HepG2 (cell line): ENCODE measurements around the gene NRAP. TPM values are rescaled to one million over a fixed set of nuclear protein-coding genes. Genes with fewer than 3 reads are reported as not detected.

ENCODE experiments used
- DMAP1 ChIP-seq: IDR thresholded peaks from 2 replicates; pipeline ENCODE4 v1.6.1; 2016
- ETS1 ChIP-seq: sonication (generic); formaldehyde crosslinking; IDR thresholded peaks from 2 replicates; pipeline ENCODE4 v1.4.0; 2020; ENCODE audit warnings: missing genetic modification reagents
- GPN1 ChIP-seq: sonication (generic); formaldehyde crosslinking; IDR thresholded peaks from 2 replicates; pipeline ENCODE4 v1.5.1; 2020; ENCODE audit warnings: missing genetic modification reagents, borderline replicate concordance
- GTF2F1 ChIP-seq: fragments of 150-350 bp; IDR thresholded peaks from 2 replicates; pipeline ENCODE4 v1.6.1; 2014; ENCODE audit warnings: low read length
- HNRNPUL1 ChIP-seq: fragments of 200-400 bp; formaldehyde crosslinking; IDR thresholded peaks from 2 replicates; pipeline ENCODE4 v1.6.1; 2017; ENCODE audit warnings: low read depth, mild to moderate bottlenecking, low read length, moderate library complexity
- HOXA9 ChIP-seq: sonication (generic); formaldehyde crosslinking; IDR thresholded peaks from 2 replicates; pipeline ENCODE4 v1.8.1; 2022; ENCODE audit warnings: missing genetic modification reagents, mild to moderate bottlenecking, moderate library complexity, borderline replicate concordance
- IKZF1 ChIP-seq: fragments of 450-650 bp; IDR thresholded peaks from 2 replicates; pipeline ENCODE4 v1.7.1; 2016
- MTF2 ChIP-seq: sonication (generic); formaldehyde crosslinking; IDR thresholded peaks from 2 replicates; pipeline ENCODE4 v1.5.0; 2020; ENCODE audit warnings: missing genetic modification reagents, borderline replicate concordance
- MXI1 ChIP-seq: IDR thresholded peaks from 3 replicates; pipeline ENCODE4 v1.6.1; 2012; ENCODE audit warnings: low read depth, low read length, inconsistent platforms, borderline replicate concordance
- NCOA2 ChIP-seq: sonication (generic); formaldehyde crosslinking; IDR thresholded peaks from 2 replicates; pipeline ENCODE4 v1.8.0; 2022; ENCODE audit warnings: inconsistent platforms
- NFRKB ChIP-seq: fragments of 450-650 bp; IDR thresholded peaks from 2 replicates; pipeline ENCODE4 v1.6.1; 2017
- PHF20 ChIP-seq: sonication (generic); formaldehyde crosslinking; IDR thresholded peaks from 2 replicates; pipeline ENCODE4 v1.5.0; 2020; ENCODE audit warnings: mild to moderate bottlenecking, missing genetic modification reagents
- RORA ChIP-seq: sonication (generic); formaldehyde crosslinking; IDR thresholded peaks from 2 replicates; pipeline ENCODE4 v1.5.0; 2020; ENCODE audit warnings: mild to moderate bottlenecking, missing genetic modification reagents, moderate library complexity
- SALL2 ChIP-seq: sonication (generic); formaldehyde crosslinking; IDR thresholded peaks from 2 replicates; pipeline ENCODE4 v1.8.1; 2023; ENCODE audit warnings: mild to moderate bottlenecking, missing genetic modification reagents, inconsistent platforms
- SATB2 ChIP-seq: sonication (generic); formaldehyde crosslinking; IDR thresholded peaks from 2 replicates; pipeline ENCODE4 v1.5.0; 2020; ENCODE audit warnings: missing genetic modification reagents
- SNAPC2 ChIP-seq: sonication (generic); formaldehyde crosslinking; IDR thresholded peaks from 2 replicates; pipeline ENCODE4 v1.8.1; 2022; ENCODE audit warnings: mild to moderate bottlenecking, missing genetic modification reagents
- ZFP36L1 ChIP-seq: sonication (generic); formaldehyde crosslinking; IDR thresholded peaks from 2 replicates; pipeline ENCODE4 v1.8.0; 2022; ENCODE audit warnings: mild to moderate bottlenecking, missing genetic modification reagents, moderate library complexity
- ZNF367 ChIP-seq: sonication (generic); formaldehyde crosslinking; IDR thresholded peaks from 2 replicates; pipeline ENCODE4 v1.4.0; 2020; ENCODE audit warnings: missing genetic modification reagents, borderline replicate concordance
- ZNF446 ChIP-seq: sonication (generic); formaldehyde crosslinking; IDR thresholded peaks from 2 replicates; pipeline ENCODE4 v1.5.0; 2020; ENCODE audit warnings: mild to moderate bottlenecking, missing genetic modification reagents
- polyA plus RNA-seq, 8 experiments: library from polyadenylated mRNA; depleted of rRNA in 3 of 8; stranded (reverse) in 7 of 8; unstranded in 1 of 8; fragments of >200 nt; fragmentation: Illumina TruSeq in 4 of 8; extraction: Trizol in 4 of 8; gene quantifications; 2 replicates each; pipeline versions ENCODE4 v1.2.1 to v1.2.3, GENCODE V29; 2011 to 2016; ENCODE audit warnings: low read depth in 4 of 8, missing spikeins in 1 of 8, mixed read lengths in 1 of 8; ENCODE audit not compliant: insufficient read depth in 1 of 8
- total RNA-seq, 5 experiments: library from RNA; depleted of rRNA; stranded (reverse); fragments of >200 nt; fragmentation: Illumina TruSeq; extraction: Trizol; gene quantifications; 2 replicates each; pipeline ENCODE4 v1.2.3, GENCODE V29; 2016; ENCODE audit warnings: low read depth in 1 of 5
- TF ChIP-seq, protein P1 (sequence below): sonication (generic); formaldehyde crosslinking; IDR thresholded peaks from 2 replicates; pipeline ENCODE4 v1.4.0; 2020; ENCODE audit warnings: missing genetic modification reagents
- TF ChIP-seq, protein P2 (sequence below): sonication (generic); formaldehyde crosslinking; IDR thresholded peaks from 2 replicates; pipeline ENCODE4 v1.5.0; 2020; ENCODE audit warnings: missing genetic modification reagents
- TF ChIP-seq, protein P3 (sequence below): sonication (generic); formaldehyde crosslinking; IDR thresholded peaks from 2 replicates; pipeline ENCODE4 v1.5.0; 2020; ENCODE audit warnings: mild to moderate bottlenecking, missing genetic modification reagents

NRAP gene
- total and polyA plus RNA-seq, 2 of the 13 experiments (the other 11 are each of a cell fraction or from before 2014, with no cell fraction given): not detected

GRCh38 chr10:113679463-113680189 lies 15.8 kb upstream of the NRAP start, which contains the start of gene CASP7 (continued):
- TF ChIP-seq HNRNPUL1: no peak
- no peak for TF ChIP-seq MTF2 (CRISPR knock-in tag)
- no peak for TF ChIP-seq NFRKB
- TF ChIP-seq DMAP1 (CRISPR knock-in tag): peak; percentile 58; the same call in 1 of the 2 replicates
- TF ChIP-seq RORA (CRISPR knock-in tag): no peak
- TF ChIP-seq, protein P1, sequence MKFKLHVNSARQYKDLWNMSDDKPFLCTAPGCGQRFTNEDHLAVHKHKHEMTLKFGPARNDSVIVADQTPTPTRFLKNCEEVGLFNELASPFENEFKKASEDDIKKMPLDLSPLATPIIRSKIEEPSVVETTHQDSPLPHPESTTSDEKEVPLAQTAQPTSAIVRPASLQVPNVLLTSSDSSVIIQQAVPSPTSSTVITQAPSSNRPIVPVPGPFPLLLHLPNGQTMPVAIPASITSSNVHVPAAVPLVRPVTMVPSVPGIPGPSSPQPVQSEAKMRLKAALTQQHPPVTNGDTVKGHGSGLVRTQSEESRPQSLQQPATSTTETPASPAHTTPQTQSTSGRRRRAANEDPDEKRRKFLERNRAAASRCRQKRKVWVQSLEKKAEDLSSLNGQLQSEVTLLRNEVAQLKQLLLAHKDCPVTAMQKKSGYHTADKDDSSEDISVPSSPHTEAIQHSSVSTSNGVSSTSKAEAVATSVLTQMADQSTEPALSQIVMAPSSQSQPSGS (CRISPR knock-in tag): no peak
- no peak for TF ChIP-seq IKZF1
- no peak for TF ChIP-seq GTF2F1
- no peak for TF ChIP-seq SATB2 (CRISPR knock-in tag)
- TF ChIP-seq SALL2 (CRISPR knock-in tag): no peak
- 0 out of 2 replicates have a peak, but pooled peaks have one; percentile 61 for TF ChIP-seq ZFP36L1
- TF ChIP-seq, protein P2, sequence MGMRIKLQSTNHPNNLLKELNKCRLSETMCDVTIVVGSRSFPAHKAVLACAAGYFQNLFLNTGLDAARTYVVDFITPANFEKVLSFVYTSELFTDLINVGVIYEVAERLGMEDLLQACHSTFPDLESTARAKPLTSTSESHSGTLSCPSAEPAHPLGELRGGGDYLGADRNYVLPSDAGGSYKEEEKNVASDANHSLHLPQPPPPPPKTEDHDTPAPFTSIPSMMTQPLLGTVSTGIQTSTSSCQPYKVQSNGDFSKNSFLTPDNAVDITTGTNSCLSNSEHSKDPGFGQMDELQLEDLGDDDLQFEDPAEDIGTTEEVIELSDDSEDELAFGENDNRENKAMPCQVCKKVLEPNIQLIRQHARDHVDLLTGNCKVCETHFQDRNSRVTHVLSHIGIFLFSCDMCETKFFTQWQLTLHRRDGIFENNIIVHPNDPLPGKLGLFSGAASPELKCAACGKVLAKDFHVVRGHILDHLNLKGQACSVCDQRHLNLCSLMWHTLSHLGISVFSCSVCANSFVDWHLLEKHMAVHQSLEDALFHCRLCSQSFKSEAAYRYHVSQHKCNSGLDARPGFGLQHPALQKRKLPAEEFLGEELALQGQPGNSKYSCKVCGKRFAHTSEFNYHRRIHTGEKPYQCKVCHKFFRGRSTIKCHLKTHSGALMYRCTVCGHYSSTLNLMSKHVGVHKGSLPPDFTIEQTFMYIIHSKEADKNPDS (CRISPR knock-in tag): no peak
- peak; percentile 44; the same call in 1 of the 2 replicates for TF ChIP-seq NCOA2 (CRISPR knock-in tag)
- TF ChIP-seq PHF20 (CRISPR knock-in tag): peak; percentile 68
- TF ChIP-seq ETS1 (CRISPR knock-in tag): no peak
- no peak for TF ChIP-seq SNAPC2 (CRISPR knock-in tag)
- TF ChIP-seq ZNF367 (CRISPR knock-in tag): no peak
- peak; percentile 68; the same call in 1 of the 2 replicates for TF ChIP-seq ZNF446 (CRISPR knock-in tag)
- no peak for TF ChIP-seq GPN1
- TF ChIP-seq, protein P3, sequence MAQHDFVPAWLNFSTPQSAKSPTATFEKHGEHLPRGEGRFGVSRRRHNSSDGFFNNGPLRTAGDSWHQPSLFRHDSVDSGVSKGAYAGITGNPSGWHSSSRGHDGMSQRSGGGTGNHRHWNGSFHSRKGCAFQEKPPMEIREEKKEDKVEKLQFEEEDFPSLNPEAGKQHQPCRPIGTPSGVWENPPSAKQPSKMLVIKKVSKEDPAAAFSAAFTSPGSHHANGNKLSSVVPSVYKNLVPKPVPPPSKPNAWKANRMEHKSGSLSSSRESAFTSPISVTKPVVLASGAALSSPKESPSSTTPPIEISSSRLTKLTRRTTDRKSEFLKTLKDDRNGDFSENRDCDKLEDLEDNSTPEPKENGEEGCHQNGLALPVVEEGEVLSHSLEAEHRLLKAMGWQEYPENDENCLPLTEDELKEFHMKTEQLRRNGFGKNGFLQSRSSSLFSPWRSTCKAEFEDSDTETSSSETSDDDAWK (CRISPR knock-in tag): no peak
- peak; percentile 14; the same call in 1 of the 3 replicates for TF ChIP-seq MXI1
- TF ChIP-seq HOXA9: no peak
